ENCODE results near the gene MAP3K20.

GRCh38 chr2:173165443-173166238 is 90.0 kb downstream of the MAP3K20 start:
- TF ChIP-seq RXRA (IDR thresholded peaks at IDR 0.05; ENCODE audit: borderline replicate concordance, low read depth) = no peak
- no peak for TF ChIP-seq CTCF (IDR thresholded peaks at IDR 0.05)
- no peak for TF ChIP-seq USF1 (IDR thresholded peaks at IDR 0.05; ENCODE audit: borderline replicate concordance, low read depth)
- TF ChIP-seq CHD2 (IDR thresholded peaks at IDR 0.05; ENCODE audit: low read length, partially characterized antibody) = no peak
- no peak for TF ChIP-seq REST (IDR thresholded peaks at IDR 0.05; ENCODE audit: low read depth, low read length)
- TF ChIP-seq POLR2AphosphoS5 (IDR thresholded peaks at IDR 0.05; ENCODE audit: low read depth, low read length) = no peak
- no peak for TF ChIP-seq GATA2 (CRISPR knock-in tag; IDR thresholded peaks at IDR 0.05)
- TF ChIP-seq ZBTB33 (IDR thresholded peaks at IDR 0.05; ENCODE audit: borderline replicate concordance, low read depth) = no peak

Measured in SK-N-SH (cell line).